Measurements from ENCODE around the gene MGAT1.

MGAT1 gene

GRCh38 chr5:180739271-180739670 is 63.3 kb downstream of the MGAT1 start:
- Histone ChIP-seq H3K9me3 (ENCODE audit: control insufficient read depth, low read length) (peaks cover 4% of the 10 kb centered on the region), H4K91ac (ENCODE audit: low read length) (no peak overlapping the region)

DNA sequence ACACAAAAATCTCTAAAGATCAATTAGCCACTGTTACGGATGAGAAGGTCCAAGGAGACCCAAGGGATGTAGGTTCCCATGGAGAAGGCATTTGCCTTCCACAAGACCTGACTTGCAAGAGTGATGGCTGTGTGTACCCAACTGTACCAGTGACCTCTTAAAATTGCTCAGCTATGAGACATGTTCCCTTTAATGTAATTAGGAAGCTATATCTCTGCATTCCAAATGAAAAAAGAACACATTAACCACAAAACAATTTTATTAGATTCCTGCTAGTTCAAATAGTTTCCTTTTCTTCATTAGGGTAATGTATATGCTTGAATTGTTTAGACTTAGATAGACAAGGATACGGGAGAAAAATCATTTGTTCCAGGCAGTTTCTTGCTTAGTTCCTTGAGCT is 66.1 kb downstream of the MGAT1 start:
- Histone ChIP-seq H3K23ac (ENCODE audit: low read length in 2 of 2) (no peak overlapping the region), H3K27me3 (ENCODE audit: control insufficient read depth in 1 of 2, insufficient read depth in 1 of 2, low read length in 2 of 2) (peaks cover 5 to 29% of the 10 kb centered on the region in 2 experiments), H4K91ac (ENCODE audit: low read length) (no peak overlapping the region), H2BK120ac (ENCODE audit: low read depth, low read length) (no peak overlapping the region), H3K9ac (ENCODE audit: low read length) (no peak overlapping the region), H3K14ac (ENCODE audit: low read length in 2 of 2) (no peak overlapping the region), H3K4me2 (ENCODE audit: low read length, poor library complexity, severe bottlenecking) (no peak overlapping the region), H3K79me1 (replicated peaks; ENCODE audit: low read length, poor library complexity, severe bottlenecking) (no peaks in the 10 kb centered on the region), H2BK5ac (ENCODE audit: low read depth, low read length, poor library complexity, severe bottlenecking) (no peak overlapping the region), H4K8ac (ENCODE audit: low read length) (no peak overlapping the region), H3K9me3 (ENCODE audit: control insufficient read depth, low read length) (peaks cover 14% of the 10 kb centered on the region), H2BK12ac (ENCODE audit: low read length in 2 of 2) (no peak overlapping the region), H3K36me3 (ENCODE audit: control insufficient read depth in 1 of 2, insufficient read depth in 2 of 2, low read depth in 1 of 2, low read length in 2 of 2) (no peaks in the 10 kb centered on the region), H3K18ac (ENCODE audit: low read depth in 1 of 2, low read length in 2 of 2) (no peak overlapping the region), H2BK15ac (ENCODE audit: low read depth, poor library complexity, severe bottlenecking) (no peak overlapping the region), H3K4me1 (ENCODE audit: control insufficient read depth, insufficient read depth, low read depth, low read length) (no peaks in the 10 kb centered on the region), H2AFZ (ENCODE audit: low read depth, low read length) (no peak overlapping the region), H3K4me3 (ENCODE audit: insufficient read depth in 1 of 2, low read depth in 1 of 2, low read length in 2 of 2) (no peak overlapping the region), H2AK5ac (ENCODE audit: low read length, severe bottlenecking) (no peak overlapping the region), H3K4ac (ENCODE audit: low read depth in 1 of 2, low read length in 2 of 2) (no peak overlapping the region), H3K27ac (ENCODE audit: low read length, poor library complexity, severe bottlenecking) (no peak overlapping the region)
- no peak for DNase-seq
- WGBS = 100% methylated on average over 1 of the region's 2 CpGs

More at GRCh38 chr5:180739271-180739670, 63.3 kb downstream of the MGAT1 start:
- H2AK5ac ChIP-seq (ENCODE audit: low read length, severe bottlenecking) = no peak overlapping the region
- H3K27me3 ChIP-seq (ENCODE audit: control insufficient read depth in 1 of 2, insufficient read depth in 1 of 2, low read length in 2 of 2) = peaks cover 4 to 29% of the 10 kb centered on the region in 2 experiments
- no peak overlapping the region for H3K4me2 ChIP-seq (ENCODE audit: low read length, poor library complexity, severe bottlenecking)
- 81% methylated on average over 10 of the region's 10 CpGs for WGBS
- no peak overlapping the region for H4K8ac ChIP-seq (ENCODE audit: low read length)
- no peak overlapping the region for H3K18ac ChIP-seq (ENCODE audit: low read depth in 1 of 2, low read length in 2 of 2)
- no peak overlapping the region for H3K9ac ChIP-seq (ENCODE audit: low read length)
- H2BK5ac ChIP-seq (ENCODE audit: low read depth, low read length, poor library complexity, severe bottlenecking) = no peak overlapping the region
- H2BK12ac ChIP-seq (ENCODE audit: low read length in 2 of 2) = no peak overlapping the region
- H3K4ac ChIP-seq (ENCODE audit: low read depth in 1 of 2, low read length in 2 of 2) = no peak overlapping the region
- no peak overlapping the region for H3K14ac ChIP-seq (ENCODE audit: low read length in 2 of 2)
- H2BK120ac ChIP-seq (ENCODE audit: low read depth, low read length) = no peak overlapping the region
- H2AFZ ChIP-seq (ENCODE audit: low read depth, low read length) = no peak overlapping the region
- no peak overlapping the region for H2BK15ac ChIP-seq (ENCODE audit: low read depth, poor library complexity, severe bottlenecking)
- no peaks in the 10 kb centered on the region for H3K36me3 ChIP-seq (ENCODE audit: control insufficient read depth in 1 of 2, insufficient read depth in 2 of 2, low read depth in 1 of 2, low read length in 2 of 2)
- no peaks in the 10 kb centered on the region for H3K79me1 ChIP-seq (replicated peaks; ENCODE audit: low read length, poor library complexity, severe bottlenecking)
- no peak overlapping the region for H3K27ac ChIP-seq (ENCODE audit: low read length, poor library complexity, severe bottlenecking)
- DNase-seq = no peak
- H3K4me1 ChIP-seq (ENCODE audit: control insufficient read depth, insufficient read depth, low read depth, low read length) = no peaks in the 10 kb centered on the region
- no peak overlapping the region for H3K23ac ChIP-seq (ENCODE audit: low read length in 2 of 2)
- no peak overlapping the region for H3K4me3 ChIP-seq (ENCODE audit: insufficient read depth in 1 of 2, low read depth in 1 of 2, low read length in 2 of 2)

Measured in mesenchymal stem cell (in vitro differentiated cells and primary cell).